Endothelial cell of umbilical vein (primary cell): ENCODE measurements around the gene SLC30A7. TPM values are rescaled to one million over a fixed set of nuclear protein-coding genes. Genes with fewer than 3 reads are reported as not detected.

Experiments
- BruUV-seq: library from RNA; stranded (reverse); fragments of 400-500 nt; replicated peaks from 2 replicates; lab custom pipeline; 2021; lab: Mats Ljungman, UMichigan
- CTCF ChIA-PET: fragments of 300-600, 350-600 bp; sonication (Branson Sonifier 250); formaldehyde crosslinking; loops from one replicate; lab custom pipeline; 2021; ENCODE audit warnings: antibody characterized with exemption, inconsistent platforms; lab: Charles Lee
- POLR2A ChIA-PET: fragments of 300-600, 350-600 bp; sonication (Branson Sonifier 250); formaldehyde crosslinking; loops from one replicate; lab custom pipeline; 2021; ENCODE audit warnings: antibody characterized with exemption, inconsistent platforms; lab: Charles Lee
- DNase-seq: peaks from one replicate; pipeline ENCODE4 v3.0.0-alpha.2; 2011; ENCODE audit warnings: low read depth, low spot score
- FAIRE-seq: peaks from 2 replicates; lab custom pipeline; 2011; peaks lifted over from hg19 to GRCh38; lab: Jason Lieb, UNC
- H2AFZ ChIP-seq: 2 replicates; pipeline ENCODE4 v1.6.0; 2012; ENCODE audit warnings: low read depth, low read length, control low read depth, inconsistent platforms
- H3K27ac ChIP-seq: 2 replicates; pipeline ENCODE4 v1.5.1; 2011; ENCODE audit warnings: low read depth, mild to moderate bottlenecking, control low read depth, low read length, moderate library complexity; ENCODE audit not compliant: insufficient read depth
- H3K27me3 ChIP-seq, 2 experiments: 2 replicates each; pipeline versions ENCODE4 v1.6.0 to v1.6.1; 2011; ENCODE audit warnings: low read length in 2 of 2, mixed read lengths in 1 of 2; ENCODE audit not compliant: control insufficient read depth in 2 of 2, insufficient read depth in 2 of 2
- H3K36me3 ChIP-seq, 2 experiments: 2 replicates in 1 of 2; 3 replicates in 1 of 2; pipeline ENCODE4 v1.5.1; 2011; ENCODE audit warnings: low read length in 2 of 2, mild to moderate bottlenecking in 1 of 2, moderate library complexity in 1 of 2; ENCODE audit not compliant: control insufficient read depth in 2 of 2, insufficient read depth in 2 of 2; ENCODE audit errors: extremely low read depth in 1 of 2
- H3K4me1 ChIP-seq: 3 replicates; pipeline ENCODE4 v1.5.1; 2011; ENCODE audit warnings: mild to moderate bottlenecking, low read length; ENCODE audit not compliant: control insufficient read depth, insufficient read depth; ENCODE audit errors: extremely low read depth
- H3K4me2 ChIP-seq: 2 replicates; pipeline ENCODE4 v1.6.1; 2011; ENCODE audit warnings: low read length, control low read depth, mixed read lengths; ENCODE audit not compliant: insufficient read depth
- H3K4me3 ChIP-seq, 3 experiments: fragments of 200-600 bp in 1 of 3; sonication (generic), shearing (Covaris generic) in 1 of 3; replicated peaks in 1 of 3; 2 replicates each; pipeline ENCODE4 v1.5.1; 2011 to 2016; ENCODE audit warnings: control low read depth in 3 of 3, low read length in 3 of 3, mild to moderate bottlenecking in 2 of 3, inconsistent platforms in 1 of 3, low read depth in 1 of 3, moderate library complexity in 1 of 3; ENCODE audit not compliant: insufficient read depth in 1 of 3
- H3K79me2 ChIP-seq: 2 replicates; pipeline ENCODE4 v1.6.0; 2012; ENCODE audit warnings: low read length, inconsistent platforms; ENCODE audit not compliant: control insufficient read depth, insufficient read depth
- H3K9ac ChIP-seq: replicated peaks from 2 replicates; pipeline ENCODE3; 2011; ENCODE audit warnings: low read length, control low read depth; ENCODE audit not compliant: insufficient read depth; ENCODE audit errors: extremely low read depth
- H3K9me1 ChIP-seq: replicated peaks from 3 replicates; pipeline ENCODE4 v1.6.0; 2011; ENCODE audit warnings: mild to moderate bottlenecking, low read length; ENCODE audit not compliant: control insufficient read depth, insufficient read depth; ENCODE audit errors: extremely low read depth
- H3K9me3 ChIP-seq: replicated peaks from 2 replicates; pipeline ENCODE4 v1.5.1; 2012; ENCODE audit warnings: low read length, inconsistent platforms; ENCODE audit not compliant: control insufficient read depth, insufficient read depth
- H4K20me1 ChIP-seq: replicated peaks from 2 replicates; pipeline ENCODE3; 2011; ENCODE audit warnings: mild to moderate bottlenecking, low read length; ENCODE audit not compliant: control insufficient read depth, insufficient read depth; ENCODE audit errors: extremely low read depth
- CTCF ChIP-seq, 2 donors: IDR thresholded peaks; 1 replicate in 1 of 2; 2 replicates in 1 of 2; pipeline ENCODE4 v1.5.1; 2011; ENCODE audit warnings: low read length in 2 of 2, mild to moderate bottlenecking in 2 of 2, moderate library complexity in 2 of 2, control low read depth in 1 of 2, inconsistent platforms in 1 of 2, low read depth in 1 of 2; ENCODE audit not compliant: insufficient read depth in 1 of 2; ENCODE audit errors: extremely low read depth in 1 of 2
- FOS ChIP-seq: IDR thresholded peaks from 2 replicates; pipeline ENCODE4 v1.6.1; 2011; ENCODE audit warnings: mild to moderate bottlenecking, low read length, moderate library complexity, borderline replicate concordance; ENCODE audit not compliant: insufficient read depth
- GATA2 ChIP-seq: IDR thresholded peaks from 2 replicates; pipeline ENCODE4 v1.7.0; 2011; ENCODE audit warnings: low read depth, mild to moderate bottlenecking, moderate library complexity, mixed read lengths, low read length; ENCODE audit not compliant: insufficient read length, insufficient read depth
- JUN ChIP-seq: IDR thresholded peaks from 2 replicates; pipeline ENCODE4 v1.6.1; 2011; ENCODE audit warnings: borderline replicate concordance, low read depth; ENCODE audit not compliant: insufficient read length, insufficient read depth
- MAX ChIP-seq: IDR thresholded peaks from 2 replicates; pipeline ENCODE4 v1.6.1; 2011; ENCODE audit not compliant: insufficient read depth, insufficient read length
- MYC ChIP-seq: IDR thresholded peaks from one replicate; pipeline ENCODE4 v1.6.1; 2011; ENCODE audit warnings: mild to moderate bottlenecking, low read depth, low read length
- POLR2A ChIP-seq: IDR thresholded peaks from 2 replicates; pipeline ENCODE4 v1.6.1; 2012; ENCODE audit warnings: low read depth, mild to moderate bottlenecking, control low read depth, low read length
- POLR2AphosphoS5 ChIP-seq: IDR thresholded peaks from 2 replicates; pipeline ENCODE4 v1.6.1; 2012; ENCODE audit warnings: low read depth, mild to moderate bottlenecking, control low read depth, low read length, moderate library complexity; ENCODE audit not compliant: insufficient read depth
- dilution Hi-C: fragments of 300-500 bp; cut with MboI; formaldehyde crosslinking; loops from one replicate; pipeline ENCODE4 v1.15.0; 2019; ENCODE audit warnings: low sequenced_read_pairs; ENCODE audit not compliant: extremely low pct_ligation_motif_present
- intact Hi-C: fragments of 100-400 bp; cut with micrococcal nuclease; formaldehyde crosslinking; loops from one replicate; pipeline ENCODE4 v1.10.0; 2022
- polyA plus RNA-seq, 4 experiments: library from polyadenylated mRNA; depleted of rRNA in 3 of 4; stranded (reverse) in 3 of 4; unstranded in 1 of 4; fragments of >200 nt; gene quantifications; 2 replicates each; pipeline versions ENCODE4 v1.2.1 to v1.2.3, GENCODE V29; 2011 to 2012; ENCODE audit warnings: missing spikeins in 1 of 4
- total RNA-seq: library from RNA; stranded (reverse); gene quantifications from 2 replicates; pipeline ENCODE4 v1.2.3, GENCODE V29; 2021

SLC30A7 gene
- total and polyA plus RNA-seq, 2 donors (not counting 3 experiments of a cell fraction or from before 2014, with no cell fraction given): 9.3 to 38.6 TPM

- Histone ChIP-seq H3K27ac (no peak overlapping the region), H3K9me3 (no peaks in the 10 kb centered on the region), H3K4me3 (no peak overlapping the region), H3K4me1 (no peaks in the 10 kb centered on the region), H3K9ac (no peak overlapping the region), H3K4me2 (no peak overlapping the region), H3K9me1 (no peaks in the 10 kb centered on the region), H3K79me2 (peaks cover 39% of the 10 kb centered on the region), H2AFZ (no peak overlapping the region), H4K20me1 (no peaks in the 10 kb centered on the region), H3K27me3 (no peaks in the 10 kb centered on the region), H3K36me3 (peaks cover 14 to 20% of the 10 kb centered on the region in 2 experiments)
- ChIA-PET POLR2A (no interaction called here), CTCF (no interaction called here)
- TF ChIP-seq MAX (no peak), GATA2 (no peak), POLR2A (no peak), POLR2AphosphoS5 (no peak), FOS (no peak), MYC (no peak), JUN (no peak)
- DNase-seq (no peak), FAIRE-seq (no peak)
- intact Hi-C loops (no loop called here), dilution Hi-C loops (loop anchor here (25.0 kb wide), 1 partner anchor 409 kb away; no protein-coding TSS in a partner anchor)
- no TSS peak for BruUV-seq
Observed at GRCh38 chr1:100903777-100904176, 7.9 kb downstream of the SLC30A7 start.

GRCh38 chr1:100904528-100904927 lies 8.6 kb downstream of the SLC30A7 start:
- H3K9me3 ChIP-seq: no peaks in the 10 kb centered on the region
- no peaks in the 10 kb centered on the region for H3K4me1 ChIP-seq
- intact Hi-C loops: no loop called here
- dilution Hi-C loops: loop anchor here (25.0 kb wide), 1 partner anchor 408 kb away; no protein-coding TSS in a partner anchor
- ChIA-PET POLR2A (no interaction called here), CTCF (no interaction called here)
- H3K79me2 ChIP-seq: peaks cover 35% of the 10 kb centered on the region
- FAIRE-seq: no peak
- no peak for DNase-seq
- peaks cover 12 to 24% of the 10 kb centered on the region in 2 experiments for H3K36me3 ChIP-seq
- no peak overlapping the region for H3K4me3 ChIP-seq
- no peaks in the 10 kb centered on the region for H3K27me3 ChIP-seq
- H3K9ac ChIP-seq: no peak overlapping the region
- H4K20me1 ChIP-seq: no peaks in the 10 kb centered on the region
- no peak overlapping the region for H2AFZ ChIP-seq
- H3K27ac ChIP-seq: no peak overlapping the region
- H3K9me1 ChIP-seq: no peaks in the 10 kb centered on the region
- no TSS peak for BruUV-seq
- H3K4me2 ChIP-seq: no peak overlapping the region
- no peak for TF ChIP-seq CTCF (IDR thresholded peaks at IDR 0.05; ENCODE audit: extremely low read depth in 1 of 2, insufficient read depth in 1 of 2, low read depth in 1 of 2, low read length in 2 of 2)
- TF ChIP-seq MAX: no peak
